A549 (cell line): ENCODE data around the gene CCSER1. TPM values are rescaled to one million over a fixed set of nuclear protein-coding genes. Genes with fewer than 3 reads are reported as not detected.

Source experiments
- ATAC-seq, 2 experiments: fragments of 200-7000 bp in 1 of 2; fragments of >200 bp in 1 of 2; cut with Nextera tagmentation in 1 of 2; cut with Tn5 transposase in 1 of 2; 3 replicates each; pipeline versions ENCODE4 v1.8.0 to v1.9.1; 2018 to 2020; ENCODE audit warnings: mild to moderate bottlenecking in 1 of 2, moderate library complexity in 1 of 2
- CTCF ChIA-PET: fragments of 300-600 bp; sonication (Branson Sonifier 250); formaldehyde crosslinking; extraction: SDS; loops from one replicate; lab custom pipeline; 2021; ENCODE audit warnings: antibody characterized with exemption, inconsistent platforms; lab: Yijun Ruan, JAX
- POLR2A ChIA-PET: fragments of 350-600 bp; formaldehyde crosslinking; extraction: SDS; loops from one replicate; lab custom pipeline; 2021; ENCODE audit warnings: antibody characterized with exemption, inconsistent platforms; lab: Yijun Ruan, JAX
- DNase-seq, 2 experiments: peaks; one replicate each; pipeline versions ENCODE4 v3.0.0 to v3.0.0-alpha.2; 2011 to 2016; ENCODE audit warnings: low read depth in 1 of 2, low spot score in 1 of 2
- FAIRE-seq: peaks from 2 replicates; lab custom pipeline; 2011; peaks lifted over from hg19 to GRCh38; lab: Jason Lieb, UNC
- H3K27ac ChIP-seq, 2 experiments: fragments of >200 bp; sonication (Bioruptor Twin); formaldehyde crosslinking; 3 replicates each; pipeline ENCODE4 v1.5.1; 2016 to 2017
- H3K4me1 ChIP-seq: fragments of >200 bp; sonication (Bioruptor Twin); formaldehyde crosslinking; 3 replicates; pipeline ENCODE4 v1.6.1; 2016
- H3K4me2 ChIP-seq: fragments of >200 bp; sonication (Bioruptor Twin); formaldehyde crosslinking; 3 replicates; pipeline ENCODE4 v1.6.1; 2016
- H3K4me3 ChIP-seq: fragments of >200 bp; sonication (Bioruptor Twin); formaldehyde crosslinking; 3 replicates; pipeline ENCODE4 v1.5.1; 2016
- H3K9me3 ChIP-seq: fragments of >200 bp; sonication (Bioruptor Twin); formaldehyde crosslinking; 3 replicates; pipeline ENCODE4 v1.6.1; 2016
- BHLHE40 ChIP-seq: IDR thresholded peaks from 2 replicates; pipeline ENCODE4 v1.6.1; 2012; ENCODE audit warnings: low read depth, low read length, inconsistent platforms
- CBX2 ChIP-seq: fragments of 200-600 bp; sonication (generic); IDR thresholded peaks from 2 replicates; pipeline ENCODE4 v1.6.1; 2016; ENCODE audit warnings: low read depth, mild to moderate bottlenecking, borderline replicate concordance
- CBX8 ChIP-seq: fragments of 200-600 bp; sonication (generic); IDR thresholded peaks from 2 replicates; pipeline ENCODE4 v1.6.1; 2016
- CEBPB ChIP-seq, 2 experiments: fragments of >200 bp in 1 of 2; sonication (Bioruptor Twin) in 1 of 2; formaldehyde crosslinking in 1 of 2; IDR thresholded peaks; 2 replicates each; pipeline ENCODE4 v1.6.1; 2012 to 2016
- CHD2 ChIP-seq: fragments of 150-350 bp; IDR thresholded peaks from 2 replicates; pipeline ENCODE4 v1.6.1; 2014; ENCODE audit warnings: low read length; ENCODE audit not compliant: partially characterized antibody
- EHF ChIP-seq: fragments of 250-450 bp; sonication (Bioruptor Pico); IDR thresholded peaks from 2 replicates; pipeline ENCODE4 v1.5.0; 2020; ENCODE audit warnings: mild to moderate bottlenecking
- EHMT2 ChIP-seq: fragments of 200-600 bp; sonication (generic); IDR thresholded peaks from 2 replicates; pipeline ENCODE4 v1.6.1; 2016; ENCODE audit warnings: antibody characterized with exemption, low read depth, mild to moderate bottlenecking, moderate library complexity
- FOSL2 ChIP-seq, 2 experiments: fragments of 450-650 bp in 1 of 2; fragments of >200 bp in 1 of 2; sonication (Bioruptor Twin) in 1 of 2; formaldehyde crosslinking; IDR thresholded peaks; 2 replicates each; pipeline versions ENCODE4 v1.5.0 to v1.6.1; 2016 to 2020; ENCODE audit warnings: mild to moderate bottlenecking in 1 of 2, moderate library complexity in 1 of 2
- GATA3 ChIP-seq: IDR thresholded peaks from 2 replicates; pipeline ENCODE4 v1.6.1; 2012; ENCODE audit warnings: borderline replicate concordance
- HEYL ChIP-seq: fragments of 250-450 bp; sonication (Bioruptor Pico); IDR thresholded peaks from 2 replicates; pipeline ENCODE4 v1.8.0; 2021; ENCODE audit warnings: mild to moderate bottlenecking, moderate library complexity
- HOXB5 ChIP-seq: fragments of 250-450 bp; sonication (Bioruptor Pico); IDR thresholded peaks from 2 replicates; pipeline ENCODE4 v1.5.0; 2020; ENCODE audit warnings: mild to moderate bottlenecking, moderate library complexity
- JUN ChIP-seq, 2 experiments: fragments of >200 bp; sonication (Bioruptor Twin); formaldehyde crosslinking; IDR thresholded peaks; 2 replicates in 1 of 2; 3 replicates in 1 of 2; pipeline ENCODE4 v1.6.1; 2016 to 2017
- KDM1A ChIP-seq: fragments of 200-600 bp; sonication (generic); IDR thresholded peaks from 2 replicates; pipeline ENCODE4 v1.6.1; 2016; ENCODE audit warnings: low read depth, mild to moderate bottlenecking
- MYC ChIP-seq: IDR thresholded peaks from 2 replicates; pipeline ENCODE4 v1.6.1; 2012; ENCODE audit warnings: mild to moderate bottlenecking, inconsistent platforms, low read length, improper control_type of control experiment, borderline replicate concordance
- NPAS2 ChIP-seq: fragments of 250-450 bp; sonication (Bioruptor Pico); IDR thresholded peaks from 2 replicates; pipeline ENCODE4 v1.8.0; 2022; ENCODE audit warnings: mild to moderate bottlenecking, moderate library complexity, borderline replicate concordance
- PHF8 ChIP-seq: fragments of 200-600 bp; sonication (generic); IDR thresholded peaks from 2 replicates; pipeline ENCODE4 v1.6.1; 2016; ENCODE audit warnings: low read depth, mild to moderate bottlenecking, antibody characterized with exemption, moderate library complexity, borderline replicate concordance
- POLR2A ChIP-seq: IDR thresholded peaks from 2 replicates; pipeline ENCODE4 v1.6.1; 2012; ENCODE audit warnings: mild to moderate bottlenecking, low read length
- POLR2AphosphoS2 ChIP-seq: conservative IDR thresholded peaks from 2 replicates; pipeline ENCODE4 v1.6.1; 2012; ENCODE audit warnings: low read length, improper control_type of control experiment, inconsistent platforms
- RFX5 ChIP-seq: fragments of 450-650 bp; IDR thresholded peaks from 2 replicates; pipeline ENCODE4 v1.7.1; 2014; ENCODE audit warnings: antibody characterized with exemption, mild to moderate bottlenecking, moderate library complexity
- RNF2 ChIP-seq: fragments of 200-600 bp; sonication (generic); IDR thresholded peaks from 2 replicates; pipeline ENCODE4 v1.6.1; 2016; ENCODE audit warnings: low read depth, mild to moderate bottlenecking, antibody characterized with exemption, moderate library complexity, borderline replicate concordance
- SREBF2 ChIP-seq: fragments of 450-650 bp; IDR thresholded peaks from 2 replicates; pipeline ENCODE4 v1.6.1; 2014; ENCODE audit warnings: mild to moderate bottlenecking, moderate library complexity
- TP53 ChIP-seq: fragments of 250-450 bp; sonication (Bioruptor Pico); IDR thresholded peaks from 2 replicates; pipeline ENCODE4 v1.5.0; 2021; ENCODE audit warnings: mild to moderate bottlenecking, moderate library complexity
- ZC3H11A ChIP-seq: fragments of 450-650 bp; IDR thresholded peaks from 2 replicates; pipeline ENCODE4 v1.6.1; 2014; ENCODE audit warnings: antibody characterized with exemption, mild to moderate bottlenecking
- ZFP36 ChIP-seq: fragments of 450-650 bp; IDR thresholded peaks from 2 replicates; pipeline ENCODE4 v1.6.1; 2014; ENCODE audit warnings: borderline replicate concordance; ENCODE audit not compliant: partially characterized antibody
- ZNF302 ChIP-seq: fragments of 250-450 bp; sonication (Bioruptor Pico); IDR thresholded peaks from 2 replicates; pipeline ENCODE4 v1.9.0; 2021; ENCODE audit warnings: inconsistent platforms, mild to moderate bottlenecking, moderate library complexity
- ZSCAN20 ChIP-seq: fragments of 250-450 bp; sonication (Bioruptor Pico); IDR thresholded peaks from 2 replicates; pipeline ENCODE4 v1.8.0; 2022; ENCODE audit warnings: mild to moderate bottlenecking, moderate library complexity
- WGBS: methylation state at CpG from one replicate; pipeline ENCODE4 v1.1.6; 2017; ENCODE audit errors: missing lambda C conversion rate; 5-methylcytosine and 5-hydroxymethylcytosine counted together
- polyA plus RNA-seq, 4 experiments: library from polyadenylated mRNA; depleted of rRNA in 3 of 4; stranded (reverse); fragments of >200 nt; fragmentation: RNase III in 1 of 4; extraction: RNeasy Plus Mini Kit Qiagen cat#74134 plus additional on column Dnase treatment in 1 of 4; gene quantifications; 2 replicates in 3 of 4; 3 replicates in 1 of 4; pipeline ENCODE4 v1.2.3, GENCODE V29; 2011 to 2017
- TF ChIP-seq, protein P1 (sequence below): fragments of 250-450 bp; sonication (Bioruptor Pico); IDR thresholded peaks from 2 replicates; pipeline ENCODE4 v1.5.0; 2021; ENCODE audit warnings: mild to moderate bottlenecking, moderate library complexity, borderline replicate concordance
- TF ChIP-seq, protein P2 (sequence below): fragments of 150-350 bp; IDR thresholded peaks from 2 replicates; pipeline ENCODE4 v1.6.1; 2014; ENCODE audit warnings: low read depth, mild to moderate bottlenecking, low read length
- TF ChIP-seq, protein P3 (sequence below): IDR thresholded peaks from 2 replicates; pipeline ENCODE4 v1.6.1; 2012
- TF ChIP-seq, protein P4 (sequence below): fragments of >200 bp; sonication (Bioruptor Twin); formaldehyde crosslinking; IDR thresholded peaks from 3 replicates; pipeline ENCODE4 v1.5.1; 2016

CCSER1 gene
- polyA plus RNA-seq, 2 of the 4 experiments (the other 2 are of a cell fraction): 0.06 TPM; not detected in 1

DNA sequence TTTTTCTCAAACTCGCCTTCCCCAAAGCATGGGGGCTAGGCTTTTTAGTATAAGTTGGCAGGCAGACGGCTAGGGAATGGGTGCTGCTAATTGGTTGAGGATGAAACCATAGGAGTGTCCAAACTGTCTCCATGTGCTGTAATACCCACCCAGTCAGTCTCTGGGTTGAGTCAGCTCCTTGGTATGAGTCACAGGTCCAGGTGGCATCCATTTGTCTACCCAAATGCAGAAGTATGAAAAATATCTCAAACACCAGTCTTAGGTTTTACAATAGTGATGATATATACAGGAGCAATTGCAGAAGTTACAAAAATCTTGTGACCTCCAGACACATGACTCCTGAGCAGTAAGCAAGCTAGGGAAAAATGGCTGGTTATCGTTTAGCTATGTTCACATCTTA, 27.4 kb upstream of the CCSER1 start (continued):
- TF ChIP-seq KDM1A: no peak
- TF ChIP-seq, protein P1, sequence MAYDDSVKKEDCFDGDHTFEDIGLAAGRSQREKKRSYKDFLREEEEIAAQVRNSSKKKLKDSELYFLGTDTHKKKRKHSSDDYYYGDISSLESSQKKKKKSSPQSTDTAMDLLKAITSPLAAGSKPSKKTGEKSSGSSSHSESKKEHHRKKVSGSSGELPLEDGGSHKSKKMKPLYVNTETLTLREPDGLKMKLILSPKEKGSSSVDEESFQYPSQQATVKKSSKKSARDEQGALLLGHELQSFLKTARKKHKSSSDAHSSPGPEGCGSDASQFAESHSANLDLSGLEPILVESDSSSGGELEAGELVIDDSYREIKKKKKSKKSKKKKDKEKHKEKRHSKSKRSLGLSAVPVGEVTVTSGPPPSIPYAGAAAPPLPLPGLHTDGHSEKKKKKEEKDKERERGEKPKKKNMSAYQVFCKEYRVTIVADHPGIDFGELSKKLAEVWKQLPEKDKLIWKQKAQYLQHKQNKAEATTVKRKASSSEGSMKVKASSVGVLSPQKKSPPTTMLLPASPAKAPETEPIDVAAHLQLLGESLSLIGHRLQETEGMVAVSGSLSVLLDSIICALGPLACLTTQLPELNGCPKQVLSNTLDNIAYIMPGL: no peak
- TF ChIP-seq POLR2AphosphoS2: no peak
- TF ChIP-seq NPAS2 (CRISPR knock-in tag): no peak
- no peak for TF ChIP-seq RNF2

DNA sequence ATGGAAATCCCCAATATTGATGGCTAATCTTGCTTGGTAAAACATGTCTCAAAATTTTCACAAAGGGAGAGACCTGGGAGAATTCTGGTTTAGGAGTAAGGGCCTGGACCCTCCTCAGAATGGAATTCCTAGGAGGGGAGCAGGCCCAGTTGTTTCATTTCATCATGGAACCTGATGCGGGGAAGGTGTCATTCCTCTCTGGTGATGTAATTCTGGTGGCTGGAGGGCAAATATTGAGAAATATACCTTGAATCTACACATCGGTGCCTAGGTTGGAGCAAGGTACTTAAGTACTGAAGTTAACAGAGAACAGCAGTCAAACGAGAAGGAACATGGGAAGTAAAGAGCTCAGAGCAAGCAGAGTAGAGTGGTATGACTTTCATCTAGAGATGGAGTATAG, 23.2 kb upstream of the CCSER1 start:
- H3K27ac ChIP-seq: no peak overlapping the region
- no peak for ATAC-seq
- H3K4me2 ChIP-seq: no peak overlapping the region
- CTCF ChIA-PET: no interaction called here
- H3K4me3 ChIP-seq: no peak overlapping the region
- H3K4me1 ChIP-seq: no peaks in the 10 kb centered on the region
- TF ChIP-seq CBX8 (no peak), MYC (no peak), CEBPB (IDR thresholded peaks at IDR 0.05) (no peak), HOXB5 (CRISPR knock-in tag) (no peak), EHF (no peak), BHLHE40 (no peak)
- no peaks in the 10 kb centered on the region for H3K9me3 ChIP-seq
- no peak for DNase-seq
- POLR2A ChIA-PET: no interaction called here
- no peak for FAIRE-seq
- 35% methylated on average over 3 of the region's 3 CpGs for WGBS

DNA sequence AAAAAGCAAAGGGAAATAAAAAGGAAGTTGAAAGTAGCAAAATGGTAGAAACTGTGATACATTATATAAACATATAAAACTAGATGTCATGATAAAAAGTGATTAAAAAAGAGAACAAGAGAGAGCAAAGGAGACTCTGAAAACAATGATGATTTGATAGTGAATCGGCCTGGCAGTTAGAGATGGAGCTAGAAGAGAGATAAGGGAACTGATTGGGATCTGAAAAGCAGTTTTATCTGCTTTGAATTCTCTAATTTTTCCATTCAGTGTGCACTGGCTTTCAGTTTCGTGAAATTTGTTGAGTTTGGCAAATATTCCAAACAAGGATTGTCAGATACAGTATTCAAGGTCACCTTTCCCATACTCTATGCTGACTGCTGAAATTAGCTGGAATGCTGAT, 21.9 kb upstream of the CCSER1 start:
- H3K4me1 ChIP-seq: no peaks in the 10 kb centered on the region
- FAIRE-seq: no peak
- ChIA-PET CTCF (no interaction called here), POLR2A (no interaction called here)
- WGBS: 0% methylated on average over 2 of the region's 2 CpGs
- ATAC-seq: no peak
- H3K4me2 ChIP-seq: no peak overlapping the region
- TF ChIP-seq ZFP36: no peak
- no peak for TF ChIP-seq MYC
- TF ChIP-seq PHF8: no peak
- TF ChIP-seq BHLHE40: no peak
- TF ChIP-seq ZNF302 (CRISPR knock-in tag): no peak
- TF ChIP-seq RFX5: no peak
- TF ChIP-seq SREBF2: no peak
- TF ChIP-seq CBX2: no peak
- no peak for TF ChIP-seq HEYL
- no peak for TF ChIP-seq POLR2A
- no peak for TF ChIP-seq CHD2
- TF ChIP-seq GATA3: no peak
- TF ChIP-seq CBX8: no peak
- no peak for TF ChIP-seq EHMT2
- no peak overlapping the region for H3K27ac ChIP-seq
- no peak overlapping the region for H3K4me3 ChIP-seq
- DNase-seq: no peak
- H3K9me3 ChIP-seq: no peaks in the 10 kb centered on the region

DNA sequence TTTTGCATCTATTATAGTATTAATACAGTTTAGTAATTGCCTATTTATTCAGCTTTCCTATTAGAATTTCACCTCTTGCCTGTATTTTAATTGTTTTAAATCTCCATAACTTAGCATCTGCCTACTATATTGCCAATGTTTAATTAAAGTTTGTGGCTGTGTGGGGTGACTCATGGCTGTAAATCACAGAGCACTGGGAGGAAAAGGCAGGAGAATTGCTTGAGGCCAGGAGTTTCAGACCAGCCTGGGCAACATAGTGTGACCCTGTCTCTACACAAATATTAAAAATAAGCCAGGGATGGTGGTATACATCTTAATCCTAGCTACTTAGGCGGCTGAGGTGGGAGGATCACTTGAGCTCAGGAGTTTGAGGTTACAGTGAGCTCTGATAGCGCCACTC, 14.5 kb upstream of the CCSER1 start:
- WGBS: 8% methylated on average over 2 of the region's 2 CpGs
- POLR2A ChIA-PET: no interaction called here
- no peak for FAIRE-seq
- no peak for TF ChIP-seq MYC
- TF ChIP-seq, protein P2, sequence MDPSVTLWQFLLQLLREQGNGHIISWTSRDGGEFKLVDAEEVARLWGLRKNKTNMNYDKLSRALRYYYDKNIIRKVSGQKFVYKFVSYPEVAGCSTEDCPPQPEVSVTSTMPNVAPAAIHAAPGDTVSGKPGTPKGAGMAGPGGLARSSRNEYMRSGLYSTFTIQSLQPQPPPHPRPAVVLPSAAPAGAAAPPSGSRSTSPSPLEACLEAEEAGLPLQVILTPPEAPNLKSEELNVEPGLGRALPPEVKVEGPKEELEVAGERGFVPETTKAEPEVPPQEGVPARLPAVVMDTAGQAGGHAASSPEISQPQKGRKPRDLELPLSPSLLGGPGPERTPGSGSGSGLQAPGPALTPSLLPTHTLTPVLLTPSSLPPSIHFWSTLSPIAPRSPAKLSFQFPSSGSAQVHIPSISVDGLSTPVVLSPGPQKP: no peak
- no peak for TF ChIP-seq POLR2A
- TF ChIP-seq TP53 (CRISPR knock-in tag): no peak
- TF ChIP-seq, protein P3, sequence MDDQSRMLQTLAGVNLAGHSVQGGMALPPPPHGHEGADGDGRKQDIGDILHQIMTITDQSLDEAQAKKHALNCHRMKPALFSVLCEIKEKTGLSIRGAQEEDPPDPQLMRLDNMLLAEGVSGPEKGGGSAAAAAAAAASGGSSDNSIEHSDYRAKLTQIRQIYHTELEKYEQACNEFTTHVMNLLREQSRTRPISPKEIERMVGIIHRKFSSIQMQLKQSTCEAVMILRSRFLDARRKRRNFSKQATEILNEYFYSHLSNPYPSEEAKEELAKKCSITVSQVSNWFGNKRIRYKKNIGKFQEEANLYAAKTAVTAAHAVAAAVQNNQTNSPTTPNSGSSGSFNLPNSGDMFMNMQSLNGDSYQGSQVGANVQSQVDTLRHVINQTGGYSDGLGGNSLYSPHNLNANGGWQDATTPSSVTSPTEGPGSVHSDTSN: no peak
- TF ChIP-seq POLR2AphosphoS2: no peak
- TF ChIP-seq JUN (IDR thresholded peaks at IDR 0.05): no peak
- TF ChIP-seq ZSCAN20 (CRISPR knock-in tag): no peak
- no peak for TF ChIP-seq HOXB5 (CRISPR knock-in tag)
- TF ChIP-seq ZC3H11A: no peak
- TF ChIP-seq FOSL2 (IDR thresholded peaks at IDR 0.05): no peak
- TF ChIP-seq FOSL2 (CRISPR knock-in tag; IDR thresholded peaks at IDR 0.05): no peak
- TF ChIP-seq, protein P4, sequence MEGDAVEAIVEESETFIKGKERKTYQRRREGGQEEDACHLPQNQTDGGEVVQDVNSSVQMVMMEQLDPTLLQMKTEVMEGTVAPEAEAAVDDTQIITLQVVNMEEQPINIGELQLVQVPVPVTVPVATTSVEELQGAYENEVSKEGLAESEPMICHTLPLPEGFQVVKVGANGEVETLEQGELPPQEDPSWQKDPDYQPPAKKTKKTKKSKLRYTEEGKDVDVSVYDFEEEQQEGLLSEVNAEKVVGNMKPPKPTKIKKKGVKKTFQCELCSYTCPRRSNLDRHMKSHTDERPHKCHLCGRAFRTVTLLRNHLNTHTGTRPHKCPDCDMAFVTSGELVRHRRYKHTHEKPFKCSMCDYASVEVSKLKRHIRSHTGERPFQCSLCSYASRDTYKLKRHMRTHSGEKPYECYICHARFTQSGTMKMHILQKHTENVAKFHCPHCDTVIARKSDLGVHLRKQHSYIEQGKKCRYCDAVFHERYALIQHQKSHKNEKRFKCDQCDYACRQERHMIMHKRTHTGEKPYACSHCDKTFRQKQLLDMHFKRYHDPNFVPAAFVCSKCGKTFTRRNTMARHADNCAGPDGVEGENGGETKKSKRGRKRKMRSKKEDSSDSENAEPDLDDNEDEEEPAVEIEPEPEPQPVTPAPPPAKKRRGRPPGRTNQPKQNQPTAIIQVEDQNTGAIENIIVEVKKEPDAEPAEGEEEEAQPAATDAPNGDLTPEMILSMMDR: no peak
- no peak for TF ChIP-seq PHF8
- no peak for TF ChIP-seq EHF

More for the DNA sequence above, 14.5 kb upstream of the CCSER1 start:
- no peak overlapping the region for H3K27ac ChIP-seq
- H3K9me3 ChIP-seq: no peaks in the 10 kb centered on the region
- no peak for DNase-seq
- CTCF ChIA-PET: no interaction called here
- no peak overlapping the region for H3K4me3 ChIP-seq
- no peaks in the 10 kb centered on the region for H3K4me1 ChIP-seq
- ATAC-seq: no peak
- no peak overlapping the region for H3K4me2 ChIP-seq
